ENCODE results near the gene ARAP1. TPM values are rescaled to one million over a fixed set of nuclear protein-coding genes. Genes with fewer than 3 reads are reported as not detected.
A peak's percentile ranks its signal among the peaks of the same experiment; 100 is the strongest.

Gene ARAP1
- total and polyA plus RNA-seq, 8 donors, result 21.5 to 73.5 (median 37.9) TPM

DNA sequence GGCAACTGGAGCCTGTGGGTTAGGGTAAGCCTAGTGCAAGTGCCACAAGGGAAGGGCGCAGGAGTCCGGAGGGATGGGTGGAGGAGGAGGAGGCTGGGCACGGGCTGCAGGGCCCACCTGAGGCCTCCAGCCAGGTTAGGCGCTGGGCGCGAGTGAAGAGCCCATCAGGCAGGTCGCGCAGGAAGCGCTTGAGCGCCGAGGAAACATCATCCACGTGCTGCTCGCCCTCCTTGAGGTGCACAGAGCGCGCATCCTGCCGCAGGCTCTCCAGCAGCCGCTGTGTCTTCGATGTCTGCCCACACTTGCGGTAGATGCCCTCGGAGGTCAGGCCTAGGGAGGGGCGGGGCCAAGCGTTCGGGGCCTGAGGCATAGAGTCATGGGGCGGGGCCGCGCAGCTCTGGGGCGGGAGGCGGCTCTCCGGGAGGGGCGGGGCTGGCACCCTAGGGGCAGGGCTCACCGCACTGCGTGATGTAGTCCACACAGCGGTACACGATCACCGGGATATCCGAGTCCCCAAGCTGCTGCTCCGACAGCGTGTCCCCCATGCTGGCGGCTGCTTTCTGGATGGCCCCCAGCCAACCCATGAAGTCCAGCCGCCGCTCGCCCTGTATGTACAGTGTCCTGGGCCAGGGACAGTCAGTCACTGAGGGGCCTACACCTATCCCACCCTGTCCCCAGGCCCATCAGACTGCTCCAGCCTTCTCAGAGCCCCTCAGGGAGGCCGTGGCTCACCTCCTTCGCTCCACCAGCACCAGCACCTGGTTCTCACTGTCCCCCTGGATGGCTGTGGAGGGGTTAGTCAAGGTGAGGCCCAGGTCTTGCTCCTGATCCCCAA is 55.1 kb downstream of the ARAP1 start:
- TF ChIP-seq CTCF (IDR thresholded peaks at IDR 0.05), result no peak
- H3K4me3 ChIP-seq, result no peak overlapping the region
- no peaks in the 10 kb centered on the region for H3K9me3 ChIP-seq
- no peak overlapping the region for H3K27ac ChIP-seq
- intact Hi-C loops (cut with DNase I), result no loop called here
- ATAC-seq, result peak in 3 of 4 donors; percentile 40 to 57 (median 43)
- H3K27me3 ChIP-seq, result no peaks in the 10 kb centered on the region
- DNase-seq, result peak in 2 of 6 donors; percentile 51 to 57
- peaks cover 8 to 87% (median 40%) of the 10 kb centered on the region in 3 donors for H3K36me3 ChIP-seq
- WGBS, 2 donors, result 85 to 88% methylated on average over 35 to 44 of the region's 44 CpGs
- FAIRE-seq, result no peak
- no peaks in the 10 kb centered on the region for H3K4me1 ChIP-seq

- no peaks in the 10 kb centered on the region for H3K4me1 ChIP-seq
- 92 to 94% methylated on average over 7 of the region's 7 CpGs for WGBS, 2 donors
- FAIRE-seq (no peak), ATAC-seq (no peak), DNase-seq (no peak)
- H3K27me3 ChIP-seq, result no peaks in the 10 kb centered on the region
- no peak overlapping the region for H3K27ac ChIP-seq
- no peak overlapping the region for H3K4me3 ChIP-seq
- H3K36me3 ChIP-seq, result peaks cover 8 to 80% (median 34%) of the 10 kb centered on the region in 3 donors
- TF ChIP-seq CTCF (IDR thresholded peaks at IDR 0.05), result no peak
- H3K9me3 ChIP-seq, result no peaks in the 10 kb centered on the region
- intact Hi-C loops (cut with DNase I), result no loop called here
Measured at GRCh38 chr11:72695354-72695753, 56.9 kb downstream of the ARAP1 start.

GRCh38 chr11:72693271-72693968 is 58.8 kb downstream of the ARAP1 start:
- H3K27me3 ChIP-seq, result no peaks in the 10 kb centered on the region
- peaks cover 8 to 63% (median 25%) of the 10 kb centered on the region in 3 donors for H3K36me3 ChIP-seq
- no peak for DNase-seq
- H3K4me3 ChIP-seq, result no peak overlapping the region
- FAIRE-seq, result no peak
- ATAC-seq, result no peak
- 95 to 97% methylated on average over 17 to 19 of the region's 19 CpGs for WGBS, 2 donors
- no peak overlapping the region for H3K27ac ChIP-seq
- no peaks in the 10 kb centered on the region for H3K4me1 ChIP-seq
- intact Hi-C loops (cut with DNase I), result no loop called here
- H3K9me3 ChIP-seq, result no peaks in the 10 kb centered on the region
- TF ChIP-seq CTCF (IDR thresholded peaks at IDR 0.05), result no peak

DNA sequence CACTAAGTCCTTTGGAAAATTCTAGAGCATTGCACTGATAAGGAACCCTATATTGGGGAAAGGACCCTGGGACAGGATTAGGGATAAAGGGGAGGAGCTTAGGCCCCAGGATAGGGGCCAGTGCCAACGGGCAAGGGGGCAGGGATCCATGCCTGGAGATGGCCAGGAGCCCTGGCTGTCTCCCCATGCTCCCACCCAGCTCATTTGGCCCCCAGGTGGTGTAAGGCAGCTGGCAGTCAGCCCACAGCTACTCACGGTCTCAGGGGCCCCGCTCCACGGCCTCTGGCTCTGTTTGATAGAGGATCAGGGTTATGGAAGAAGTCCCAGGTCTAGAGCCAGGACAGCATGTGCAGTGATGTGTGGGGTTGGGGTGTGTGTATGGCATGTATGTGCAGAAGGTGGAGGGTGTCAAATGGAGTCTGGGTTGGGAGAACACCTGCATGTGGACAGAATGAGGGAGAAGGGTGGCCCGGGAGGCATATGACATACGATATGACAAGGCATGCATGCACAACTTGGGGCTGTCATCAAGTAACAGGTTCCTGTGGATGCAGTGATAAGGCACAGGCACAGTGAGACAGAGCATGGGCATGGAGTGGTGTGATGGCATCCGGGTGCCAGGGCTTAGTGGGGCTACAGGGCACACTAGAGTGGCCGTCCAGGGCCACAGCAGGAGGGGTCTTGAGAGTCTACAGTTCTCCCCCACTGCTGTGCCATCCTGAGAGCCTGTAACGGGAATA is 59.5 kb downstream of the ARAP1 start:
- H3K27me3 ChIP-seq, result no peaks in the 10 kb centered on the region
- DNase-seq (no peak), ATAC-seq (no peak), FAIRE-seq (no peak)
- H3K9me3 ChIP-seq, result no peaks in the 10 kb centered on the region
- no peak overlapping the region for H3K27ac ChIP-seq
- TF ChIP-seq CTCF (IDR thresholded peaks at IDR 0.05), result no peak
- WGBS, 2 donors, result 85 to 86% methylated on average over 9 of the region's 9 CpGs
- H3K36me3 ChIP-seq, result peaks cover 8 to 61% (median 22%) of the 10 kb centered on the region in 3 donors
- no peak overlapping the region for H3K4me3 ChIP-seq
- intact Hi-C loops (cut with DNase I), result no loop called here
- H3K4me1 ChIP-seq, result no peaks in the 10 kb centered on the region

Measured in pancreas (tissue), 10 donors.